ENCODE data around the gene VMAC. TPM values are rescaled to one million over a fixed set of nuclear protein-coding genes. Genes with fewer than 3 reads are reported as not detected.

The VMAC gene
- total and polyA plus RNA-seq, 2 of the 13 experiments (the other 11 are each of a cell fraction or from before 2014, with no cell fraction given): 2.4 TPM

DNA sequence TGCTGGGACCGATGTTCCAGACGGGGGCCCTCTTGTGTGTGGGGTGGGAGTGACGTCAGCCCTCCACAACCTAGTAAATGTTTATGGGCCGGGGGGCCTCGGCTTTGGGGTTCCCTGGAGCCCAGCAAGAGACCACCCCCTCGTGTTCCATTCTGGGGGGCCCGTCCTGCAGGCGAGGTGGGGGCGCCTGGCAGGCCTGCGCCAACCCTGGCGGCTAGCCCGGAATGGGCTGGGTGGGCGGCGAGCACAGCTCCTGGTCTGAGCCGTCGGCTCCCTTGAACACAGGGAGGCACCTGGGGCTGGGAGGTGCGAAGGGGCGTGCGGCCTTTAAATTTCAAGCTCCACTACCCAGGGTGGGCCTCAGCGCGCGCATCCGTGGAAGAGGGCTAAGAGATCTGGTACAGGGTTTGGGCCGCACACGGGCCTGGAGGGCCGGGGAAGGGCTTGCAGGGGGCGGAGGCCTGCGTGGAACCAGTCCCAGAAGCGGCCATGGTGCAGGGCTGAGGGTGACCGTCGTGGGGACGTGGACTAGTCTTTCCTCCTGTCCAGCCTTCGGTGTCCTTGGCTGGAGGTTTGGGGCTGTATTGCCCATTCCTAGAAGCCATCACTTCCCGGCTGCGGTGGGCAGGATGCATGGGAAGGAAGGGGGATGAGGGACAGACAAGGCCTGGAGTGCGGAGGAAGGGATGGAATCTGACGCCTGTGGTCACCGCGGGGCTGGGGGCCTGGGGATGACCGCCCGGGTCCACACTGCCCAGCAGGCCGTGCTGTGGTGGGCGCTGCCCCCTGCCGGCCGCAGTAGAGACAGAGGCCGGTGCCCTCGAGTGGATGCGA, 12.5 kb upstream of the VMAC start (continued):
- TF ChIP-seq, protein P1, sequence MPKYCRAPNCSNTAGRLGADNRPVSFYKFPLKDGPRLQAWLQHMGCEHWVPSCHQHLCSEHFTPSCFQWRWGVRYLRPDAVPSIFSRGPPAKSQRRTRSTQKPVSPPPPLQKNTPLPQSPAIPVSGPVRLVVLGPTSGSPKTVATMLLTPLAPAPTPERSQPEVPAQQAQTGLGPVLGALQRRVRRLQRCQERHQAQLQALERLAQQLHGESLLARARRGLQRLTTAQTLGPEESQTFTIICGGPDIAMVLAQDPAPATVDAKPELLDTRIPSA (CRISPR knock-in tag; IDR thresholded peaks at IDR 0.05; ENCODE audit: borderline replicate concordance): no peak
- TF ChIP-seq HMG20A (CRISPR knock-in tag; IDR thresholded peaks at IDR 0.05; ENCODE audit: borderline replicate concordance) (no peak), ZNF138 (CRISPR knock-in tag; IDR thresholded peaks at IDR 0.05; ENCODE audit: low read depth) (no peak), REL (CRISPR knock-in tag; conservative IDR thresholded peaks at IDR 0.05) (no peak), SP140L (CRISPR knock-in tag; IDR thresholded peaks at IDR 0.05; ENCODE audit: borderline replicate concordance) (no peak), KMT2B (CRISPR knock-in tag; IDR thresholded peaks at IDR 0.05) (0 out of 2 replicates have a peak, but pooled peaks have one; percentile 49), ZNF207 (IDR thresholded peaks at IDR 0.05; ENCODE audit: borderline replicate concordance) (no peak), MAF1 (CRISPR knock-in tag; IDR thresholded peaks at IDR 0.05; ENCODE audit: borderline replicate concordance) (no peak), ZNF501 (CRISPR knock-in tag; IDR thresholded peaks at IDR 0.05) (peak; percentile 50; the same call in 1 of the 2 replicates), GTF3A (CRISPR knock-in tag; conservative IDR thresholded peaks at IDR 0.05) (no peak), ASH2L (IDR thresholded peaks at IDR 0.05; ENCODE audit: insufficient read length, low read depth, low read length) (no peak), EEA1 (CRISPR knock-in tag; IDR thresholded peaks at IDR 0.05; ENCODE audit: borderline replicate concordance) (no peak; the same call in 1 of the 2 replicates)
- TF ChIP-seq, protein P2, sequence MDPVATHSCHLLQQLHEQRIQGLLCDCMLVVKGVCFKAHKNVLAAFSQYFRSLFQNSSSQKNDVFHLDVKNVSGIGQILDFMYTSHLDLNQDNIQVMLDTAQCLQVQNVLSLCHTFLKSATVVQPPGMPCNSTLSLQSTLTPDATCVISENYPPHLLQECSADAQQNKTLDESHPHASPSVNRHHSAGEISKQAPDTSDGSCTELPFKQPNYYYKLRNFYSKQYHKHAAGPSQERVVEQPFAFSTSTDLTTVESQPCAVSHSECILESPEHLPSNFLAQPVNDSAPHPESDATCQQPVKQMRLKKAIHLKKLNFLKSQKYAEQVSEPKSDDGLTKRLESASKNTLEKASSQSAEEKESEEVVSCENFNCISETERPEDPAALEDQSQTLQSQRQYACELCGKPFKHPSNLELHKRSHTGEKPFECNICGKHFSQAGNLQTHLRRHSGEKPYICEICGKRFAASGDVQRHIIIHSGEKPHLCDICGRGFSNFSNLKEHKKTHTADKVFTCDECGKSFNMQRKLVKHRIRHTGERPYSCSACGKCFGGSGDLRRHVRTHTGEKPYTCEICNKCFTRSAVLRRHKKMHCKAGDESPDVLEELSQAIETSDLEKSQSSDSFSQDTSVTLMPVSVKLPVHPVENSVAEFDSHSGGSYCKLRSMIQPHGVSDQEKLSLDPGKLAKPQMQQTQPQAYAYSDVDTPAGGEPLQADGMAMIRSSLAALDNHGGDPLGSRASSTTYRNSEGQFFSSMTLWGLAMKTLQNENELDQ (CRISPR knock-in tag; IDR thresholded peaks at IDR 0.05; ENCODE audit: borderline replicate concordance): no peak; the same call in 1 of the 2 replicates
- TF ChIP-seq, protein P3, sequence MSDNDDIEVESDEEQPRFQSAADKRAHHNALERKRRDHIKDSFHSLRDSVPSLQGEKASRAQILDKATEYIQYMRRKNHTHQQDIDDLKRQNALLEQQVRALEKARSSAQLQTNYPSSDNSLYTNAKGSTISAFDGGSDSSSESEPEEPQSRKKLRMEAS (IDR thresholded peaks at IDR 0.05): no peak; the same call in 1 of the 2 replicates
- TF ChIP-seq, protein P4, sequence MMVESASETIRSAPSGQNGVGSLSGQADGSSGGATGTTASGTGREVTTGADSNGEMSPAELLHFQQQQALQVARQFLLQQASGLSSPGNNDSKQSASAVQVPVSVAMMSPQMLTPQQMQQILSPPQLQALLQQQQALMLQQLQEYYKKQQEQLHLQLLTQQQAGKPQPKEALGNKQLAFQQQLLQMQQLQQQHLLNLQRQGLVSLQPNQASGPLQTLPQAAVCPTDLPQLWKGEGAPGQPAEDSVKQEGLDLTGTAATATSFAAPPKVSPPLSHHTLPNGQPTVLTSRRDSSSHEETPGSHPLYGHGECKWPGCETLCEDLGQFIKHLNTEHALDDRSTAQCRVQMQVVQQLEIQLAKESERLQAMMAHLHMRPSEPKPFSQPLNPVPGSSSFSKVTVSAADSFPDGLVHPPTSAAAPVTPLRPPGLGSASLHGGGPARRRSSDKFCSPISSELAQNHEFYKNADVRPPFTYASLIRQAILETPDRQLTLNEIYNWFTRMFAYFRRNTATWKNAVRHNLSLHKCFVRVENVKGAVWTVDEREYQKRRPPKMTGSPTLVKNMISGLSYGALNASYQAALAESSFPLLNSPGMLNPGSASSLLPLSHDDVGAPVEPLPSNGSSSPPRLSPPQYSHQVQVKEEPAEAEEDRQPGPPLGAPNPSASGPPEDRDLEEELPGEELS (CRISPR knock-in tag; IDR thresholded peaks at IDR 0.05): no peak
- TF ChIP-seq, protein P5, sequence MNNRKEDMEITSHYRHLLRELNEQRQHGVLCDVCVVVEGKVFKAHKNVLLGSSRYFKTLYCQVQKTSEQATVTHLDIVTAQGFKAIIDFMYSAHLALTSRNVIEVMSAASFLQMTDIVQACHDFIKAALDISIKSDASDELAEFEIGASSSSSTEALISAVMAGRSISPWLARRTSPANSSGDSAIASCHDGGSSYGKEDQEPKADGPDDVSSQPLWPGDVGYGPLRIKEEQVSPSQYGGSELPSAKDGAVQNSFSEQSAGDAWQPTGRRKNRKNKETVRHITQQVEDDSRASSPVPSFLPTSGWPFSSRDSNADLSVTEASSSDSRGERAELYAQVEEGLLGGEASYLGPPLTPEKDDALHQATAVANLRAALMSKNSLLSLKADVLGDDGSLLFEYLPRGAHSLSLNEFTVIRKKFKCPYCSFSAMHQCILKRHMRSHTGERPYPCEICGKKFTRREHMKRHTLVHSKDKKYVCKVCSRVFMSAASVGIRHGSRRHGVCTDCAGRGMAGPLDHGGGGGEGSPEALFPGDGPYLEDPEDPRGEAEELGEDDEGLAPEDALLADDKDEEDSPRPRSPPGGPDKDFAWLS (CRISPR knock-in tag; IDR thresholded peaks at IDR 0.05; ENCODE audit: borderline replicate concordance): no peak
- TF ChIP-seq, protein P6, sequence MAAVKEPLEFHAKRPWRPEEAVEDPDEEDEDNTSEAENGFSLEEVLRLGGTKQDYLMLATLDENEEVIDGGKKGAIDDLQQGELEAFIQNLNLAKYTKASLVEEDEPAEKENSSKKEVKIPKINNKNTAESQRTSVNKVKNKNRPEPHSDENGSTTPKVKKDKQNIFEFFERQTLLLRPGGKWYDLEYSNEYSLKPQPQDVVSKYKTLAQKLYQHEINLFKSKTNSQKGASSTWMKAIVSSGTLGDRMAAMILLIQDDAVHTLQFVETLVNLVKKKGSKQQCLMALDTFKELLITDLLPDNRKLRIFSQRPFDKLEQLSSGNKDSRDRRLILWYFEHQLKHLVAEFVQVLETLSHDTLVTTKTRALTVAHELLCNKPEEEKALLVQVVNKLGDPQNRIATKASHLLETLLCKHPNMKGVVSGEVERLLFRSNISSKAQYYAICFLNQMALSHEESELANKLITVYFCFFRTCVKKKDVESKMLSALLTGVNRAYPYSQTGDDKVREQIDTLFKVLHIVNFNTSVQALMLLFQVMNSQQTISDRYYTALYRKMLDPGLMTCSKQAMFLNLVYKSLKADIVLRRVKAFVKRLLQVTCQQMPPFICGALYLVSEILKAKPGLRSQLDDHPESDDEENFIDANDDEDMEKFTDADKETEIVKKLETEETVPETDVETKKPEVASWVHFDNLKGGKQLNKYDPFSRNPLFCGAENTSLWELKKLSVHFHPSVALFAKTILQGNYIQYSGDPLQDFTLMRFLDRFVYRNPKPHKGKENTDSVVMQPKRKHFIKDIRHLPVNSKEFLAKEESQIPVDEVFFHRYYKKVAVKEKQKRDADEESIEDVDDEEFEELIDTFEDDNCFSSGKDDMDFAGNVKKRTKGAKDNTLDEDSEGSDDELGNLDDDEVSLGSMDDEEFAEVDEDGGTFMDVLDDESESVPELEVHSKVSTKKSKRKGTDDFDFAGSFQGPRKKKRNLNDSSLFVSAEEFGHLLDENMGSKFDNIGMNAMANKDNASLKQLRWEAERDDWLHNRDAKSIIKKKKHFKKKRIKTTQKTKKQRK (IDR thresholded peaks at IDR 0.05; ENCODE audit: low read length): no peak
